Retinal pigment epithelial cell (primary cell): ENCODE results near the gene PAM.

Experiments
- DNase-seq: peaks from one replicate; pipeline ENCODE4 v3.0.0-alpha.2; 2010; ENCODE audit warnings: low read depth
- H3K4me3 ChIP-seq: 2 replicates; pipeline ENCODE4 v1.5.1; 2011; ENCODE audit warnings: mild to moderate bottlenecking, low read length, control low read depth, moderate library complexity
- CTCF ChIP-seq: conservative IDR thresholded peaks from 2 replicates; pipeline ENCODE4 v1.5.1; 2011; ENCODE audit warnings: low read depth, low read length, control low read depth, inconsistent platforms

The PAM gene

GRCh38 chr5:102796498-102796897 lies 41.4 kb downstream of the PAM start:
- H3K4me3 ChIP-seq: no peak overlapping the region
- DNase-seq: no peak
- TF ChIP-seq CTCF: no peak

GRCh38 chr5:102797322-102797884 lies 42.3 kb downstream of the PAM start:
- no peak overlapping the region for H3K4me3 ChIP-seq
- DNase-seq: no peak
- TF ChIP-seq CTCF: no peak

- TF ChIP-seq CTCF: no peak
Measured at GRCh38 chr5:102798104-102798785, 43.1 kb downstream of the PAM start.

DNA sequence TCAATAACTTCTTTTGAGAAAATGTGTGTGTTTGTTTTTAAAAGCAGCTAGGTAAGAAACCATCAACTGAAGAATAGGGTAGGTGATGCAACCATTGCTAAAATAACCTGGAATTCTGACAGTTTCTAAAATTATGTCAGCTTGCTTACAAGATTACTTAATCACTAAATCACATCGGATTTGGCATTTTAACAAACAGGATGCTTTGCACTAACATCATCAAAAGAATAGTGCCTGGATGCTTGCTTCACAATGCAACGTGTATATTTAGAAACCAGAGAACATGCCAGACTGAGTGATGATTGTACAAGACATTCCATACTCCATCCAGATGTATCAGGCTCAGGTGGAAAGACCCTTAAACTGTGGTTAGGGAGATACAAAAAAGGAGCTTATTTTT lies 43.9 kb downstream of the PAM start:
- DNase-seq: no peak
- no peak for TF ChIP-seq CTCF
- no peak overlapping the region for H3K4me3 ChIP-seq

More at GRCh38 chr5:102798104-102798785, 43.1 kb downstream of the PAM start:
- no peak overlapping the region for H3K4me3 ChIP-seq
- no peak for DNase-seq

DNA sequence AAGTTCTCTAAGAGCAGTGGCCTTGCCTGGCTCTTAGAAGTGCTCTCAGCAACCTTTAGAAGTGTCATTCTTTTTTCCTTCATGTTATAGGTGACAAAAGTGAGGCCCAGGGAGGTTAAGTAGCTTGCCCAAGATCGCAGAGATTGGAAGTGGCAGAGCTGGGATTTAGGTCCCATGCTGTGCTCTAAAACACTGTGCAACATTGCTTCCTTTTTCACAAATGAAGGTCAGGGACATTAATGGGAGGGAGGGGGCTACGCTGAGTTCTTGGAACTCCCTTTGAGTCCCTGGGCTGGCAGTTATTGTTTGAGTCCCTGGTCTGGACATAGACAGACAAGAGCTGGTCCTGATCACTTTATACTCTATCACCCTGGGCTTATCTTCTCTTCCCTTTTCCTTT lies 45.3 kb downstream of the PAM start:
- H3K4me3 ChIP-seq: no peak overlapping the region
- DNase-seq: no peak
- no peak for TF ChIP-seq CTCF

GRCh38 chr5:102801371-102801770 lies 46.3 kb downstream of the PAM start:
- no peak overlapping the region for H3K4me3 ChIP-seq
- TF ChIP-seq CTCF: no peak
- no peak for DNase-seq
